Testis (tissue), 3 donors: ENCODE data around the gene PRIMPOL. TPM values are rescaled to one million over a fixed set of nuclear protein-coding genes. Genes with fewer than 3 reads are reported as not detected.

Experiments
- DNase-seq: peaks from one replicate; pipeline ENCODE4 v3.0.0-alpha.2; 2019
- H3K27ac ChIP-seq, 2 donors: fragments of 200-600 bp; sonication (generic); one replicate each; pipeline ENCODE4 v1.5.1; 2019
- H3K27me3 ChIP-seq: fragments of 200-600 bp; sonication (generic); one replicate; pipeline ENCODE4 v1.5.1; 2019
- H3K36me3 ChIP-seq: fragments of 200-600 bp; sonication (generic); one replicate; pipeline ENCODE4 v1.5.1; 2017; ENCODE audit warnings: low read depth; ENCODE audit errors: missing control alignments
- H3K4me1 ChIP-seq: fragments of 200-600 bp; sonication (generic); one replicate; pipeline ENCODE4 v1.5.1; 2019
- H3K4me3 ChIP-seq, 2 donors: fragments of 200-600 bp; sonication (generic); one replicate each; pipeline ENCODE4 v1.5.1; 2017 to 2019
- H3K9me3 ChIP-seq: fragments of 200-600 bp; sonication (generic); one replicate; pipeline ENCODE4 v1.5.1; 2017
- CTCF ChIP-seq, 3 experiments: fragments of 450-650 bp in 2 of 3; fragments of 200-600 bp in 1 of 3; sonication (generic) in 1 of 3; IDR thresholded peaks; one replicate each; pipeline ENCODE4 v1.5.1; 2016 to 2019; ENCODE audit warnings: antibody characterized with exemption in 3 of 3, mild to moderate bottlenecking in 2 of 3, moderate library complexity in 1 of 3
- POLR2A ChIP-seq: fragments of 450-650 bp; IDR thresholded peaks from one replicate; pipeline ENCODE4 v1.6.1; 2017; ENCODE audit warnings: antibody characterized with exemption, mild to moderate bottlenecking, moderate library complexity
- WGBS, 2 donors: methylation state at CpG; one replicate each; pipeline ENCODE4 v1.1.5; 2018; 5-methylcytosine and 5-hydroxymethylcytosine counted together
- intact Hi-C: fragments of 100-400 bp; cut with DNase I; formaldehyde crosslinking; loops from one replicate; pipeline ENCODE4 v1.15.1; 2023; ENCODE audit warnings: low total_unique reads
- polyA plus RNA-seq: library from polyadenylated mRNA; stranded (reverse); fragments of 350-450 nt; fragmentation: Illumina TruSeq; extraction: RNeasy Lipid Tissue Mini Kit (QIAGEN cat#74804); gene quantifications from one replicate; pipeline ENCODE4 v1.2.3, GENCODE V29; 2014; ENCODE audit warnings: low read depth, low replicate concordance; ENCODE audit not compliant: insufficient read depth
- total RNA-seq, 2 donors: library from RNA; depleted of rRNA; stranded (reverse); fragments of >200 nt; gene quantifications; one replicate each; pipeline ENCODE4 v1.2.3, GENCODE V29; 2016

PRIMPOL gene
- total and polyA plus RNA-seq, 3 donors from 2014 or later = 16.3 to 18.8 (median 17.6) TPM

- TF ChIP-seq CTCF (IDR thresholded peaks at IDR 0.05) = no peak
- H3K27ac ChIP-seq = no peak overlapping the region
- no peak for DNase-seq
- intact Hi-C loops = no loop called here
- 93% methylated on average over 3 of the region's 3 CpGs for WGBS, 2 donors
- H3K36me3 ChIP-seq = no peaks in the 10 kb centered on the region
- no peaks in the 10 kb centered on the region for H3K9me3 ChIP-seq
- no peaks in the 10 kb centered on the region for H3K4me1 ChIP-seq
- H3K27me3 ChIP-seq = no peaks in the 10 kb centered on the region
- H3K4me3 ChIP-seq = no peak overlapping the region
Measured at GRCh38 chr4:184719407-184719806, 69.9 kb downstream of the PRIMPOL start.

- TF ChIP-seq CTCF (IDR thresholded peaks at IDR 0.05) (no peak), POLR2A (no peak)
- H3K4me1 ChIP-seq = no peaks in the 10 kb centered on the region
- intact Hi-C loops = no loop called here
- DNase-seq = no peak
- H3K4me3 ChIP-seq = no peak overlapping the region
- no peaks in the 10 kb centered on the region for H3K27me3 ChIP-seq
- H3K27ac ChIP-seq = no peak overlapping the region
- H3K9me3 ChIP-seq = no peaks in the 10 kb centered on the region
- no peaks in the 10 kb centered on the region for H3K36me3 ChIP-seq
Measured at GRCh38 chr4:184721254-184721653, 71.7 kb downstream of the PRIMPOL start.

- DNase-seq = no peak
- Histone ChIP-seq H3K27me3 (no peaks in the 10 kb centered on the region), H3K27ac (no peak overlapping the region), H3K4me3 (no peak overlapping the region), H3K36me3 (no peaks in the 10 kb centered on the region), H3K9me3 (no peaks in the 10 kb centered on the region), H3K4me1 (no peaks in the 10 kb centered on the region)
- intact Hi-C loops = no loop called here
- TF ChIP-seq CTCF (IDR thresholded peaks at IDR 0.05) = no peak
- no peak for TF ChIP-seq POLR2A
- 56 to 90% methylated on average over 1 of the region's 1 CpG for WGBS, 2 donors
Measured at GRCh38 chr4:184722798-184723197, 73.3 kb downstream of the PRIMPOL start.

- intact Hi-C loops = no loop called here
- no peak overlapping the region for H3K4me3 ChIP-seq
- 92 to 97% methylated on average over 3 of the region's 3 CpGs for WGBS, 2 donors
- no peak for DNase-seq
- no peaks in the 10 kb centered on the region for H3K36me3 ChIP-seq
- no peaks in the 10 kb centered on the region for H3K9me3 ChIP-seq
- no peak for TF ChIP-seq POLR2A
- TF ChIP-seq CTCF (IDR thresholded peaks at IDR 0.05) = no peak
- no peaks in the 10 kb centered on the region for H3K27me3 ChIP-seq
- H3K27ac ChIP-seq = no peak overlapping the region
- no peaks in the 10 kb centered on the region for H3K4me1 ChIP-seq
Measured at GRCh38 chr4:184727430-184727829, 77.9 kb downstream of the PRIMPOL start.

- H3K9me3 ChIP-seq = no peaks in the 10 kb centered on the region
- no peak overlapping the region for H3K4me3 ChIP-seq
- no peaks in the 10 kb centered on the region for H3K4me1 ChIP-seq
- DNase-seq = no peak
- no peak for TF ChIP-seq CTCF (IDR thresholded peaks at IDR 0.05)
- no peak for TF ChIP-seq POLR2A
- no peaks in the 10 kb centered on the region for H3K27me3 ChIP-seq
- 63 to 75% methylated on average over 2 of the region's 2 CpGs for WGBS, 2 donors
- no peaks in the 10 kb centered on the region for H3K36me3 ChIP-seq
- H3K27ac ChIP-seq = no peak overlapping the region
- intact Hi-C loops = no loop called here
Measured at GRCh38 chr4:184728858-184729257, 79.3 kb downstream of the PRIMPOL start.
